GM10266 (cell line): ENCODE results near the gene PPP2R5C.
"Not testable (repeated sequence)": the region's sequence is repeated elsewhere in the genome, so short reads cannot be mapped to it uniquely, and the experiment has no call there.

Experiments used
- DNase-seq: peaks from one replicate; pipeline ENCODE4 v3.0.0; 2012; ENCODE audit errors: extremely low spot score
- CTCF ChIP-seq: IDR thresholded peaks from 2 replicates; pipeline ENCODE4 v1.5.1; 2012; ENCODE audit warnings: mild to moderate bottlenecking, low read depth; ENCODE audit not compliant: control insufficient read depth, insufficient read depth; ENCODE audit errors: missing control alignments

The PPP2R5C gene

GRCh38 chr14:101723061-101723595 lies 38.4 kb upstream of the PPP2R5C start:
- TF ChIP-seq CTCF: no peak
- DNase-seq: no peak

- not testable (repeated sequence) for DNase-seq
Measured at GRCh38 chr14:101725652-101726051, 35.9 kb upstream of the PPP2R5C start.

- DNase-seq: no peak
Measured at GRCh38 chr14:101726295-101726953, 35.1 kb upstream of the PPP2R5C start.

GRCh38 chr14:101726954-101727302 lies 34.6 kb upstream of the PPP2R5C start:
- TF ChIP-seq CTCF: no peak
- no peak for DNase-seq

More at GRCh38 chr14:101726295-101726953, 35.1 kb upstream of the PPP2R5C start:
- TF ChIP-seq CTCF: no peak

- no peak for DNase-seq
- no peak for TF ChIP-seq CTCF
Measured at GRCh38 chr14:101727611-101728366, 33.7 kb upstream of the PPP2R5C start.

- no peak for TF ChIP-seq CTCF
- DNase-seq: no peak
Measured at GRCh38 chr14:101728367-101728742, 33.2 kb upstream of the PPP2R5C start.

- no peak for TF ChIP-seq CTCF
Measured at GRCh38 chr14:101729382-101729781, 32.1 kb upstream of the PPP2R5C start.

GRCh38 chr14:101730157-101730556 lies 31.4 kb upstream of the PPP2R5C start:
- DNase-seq: not testable (repeated sequence)

More at GRCh38 chr14:101729382-101729781, 32.1 kb upstream of the PPP2R5C start:
- DNase-seq: no peak
